HG03280 (cell line): ENCODE measurements around the gene FBLN5.
"Not testable (repeated sequence)": the region's sequence is repeated elsewhere in the genome, so short reads cannot be mapped to it uniquely, and the experiment has no call there.

ENCODE experiments used
- ATAC-seq: cut with Tn5 transposase; IDR thresholded peaks from one replicate; pipeline ENCODE4 v1.9.1; 2021; ENCODE audit warnings: mild to moderate bottlenecking, moderate library complexity; ENCODE audit not compliant: unreplicated experiment

Gene FBLN5

GRCh38 chr14:91869556-91869955, 77.9 kb downstream of the FBLN5 start:
- no peak for ATAC-seq

DNA sequence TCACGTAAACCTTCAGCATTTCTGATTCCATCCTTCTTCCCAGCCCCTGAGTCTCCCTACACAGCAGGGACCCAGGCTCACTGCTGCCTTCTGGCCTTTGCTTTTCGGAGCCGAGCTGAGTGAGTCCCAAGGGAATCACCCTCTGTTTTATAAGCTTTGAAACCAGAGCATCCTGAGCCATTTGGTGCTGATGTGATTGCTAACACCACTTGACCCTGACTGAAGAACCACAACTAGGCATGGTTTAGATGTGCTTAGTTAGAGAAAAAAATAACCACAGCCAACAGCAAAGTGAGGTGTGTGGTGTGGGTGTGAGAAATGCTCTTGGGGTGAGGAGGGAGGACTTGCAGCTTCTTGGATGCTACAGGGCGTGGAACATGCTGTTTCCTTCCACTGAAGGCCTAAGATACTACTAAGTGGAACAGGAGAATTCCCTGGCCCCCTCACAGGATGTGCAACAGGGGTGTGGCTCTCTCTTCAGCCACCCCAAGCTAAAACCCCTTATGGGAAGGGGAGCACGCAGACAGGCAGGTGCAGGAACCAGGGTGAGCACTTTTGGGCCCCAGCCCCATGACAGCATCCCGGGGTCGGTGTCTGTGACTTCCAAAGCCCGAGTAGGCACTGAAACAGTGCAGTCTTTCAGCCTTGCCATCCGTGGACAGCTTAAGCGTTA, 80.0 kb downstream of the FBLN5 start, which contains the start of gene TC2N:
Gene TC2N, minus strand, starts transcription at position 221 of the 673 bp plus-strand sequence. CDS start 53,767 bp downstream, outside the sequence.
- no peak for ATAC-seq

GRCh38 chr14:91866511-91867295, 80.8 kb downstream of the FBLN5 start:
- no peak for ATAC-seq

- ATAC-seq = no peak
These were observed 81.4 kb downstream of the FBLN5 start for GRCh38 chr14:91866061-91866460.

GRCh38 chr14:91862417-91862816, 85.1 kb downstream of the FBLN5 start:
- no peak for ATAC-seq

DNA sequence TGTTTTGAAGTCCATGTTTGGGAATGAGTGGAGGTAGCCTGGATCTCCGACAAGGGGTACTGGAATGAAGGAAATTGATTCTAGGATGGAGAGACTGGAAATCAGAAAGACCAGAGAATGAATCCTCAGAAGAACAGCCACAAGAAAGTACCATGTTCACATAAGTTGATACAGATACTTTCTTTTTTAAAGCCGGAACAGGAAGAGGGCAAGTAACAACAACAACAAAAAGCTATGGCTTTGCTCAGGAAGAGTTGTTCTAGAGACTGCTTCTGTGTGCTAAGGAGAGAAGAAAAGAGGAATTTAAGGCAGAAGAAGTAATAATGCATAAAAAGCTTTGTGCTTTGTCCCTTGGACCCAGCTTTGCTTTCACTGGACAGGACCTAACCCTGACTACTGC, 86.4 kb downstream of the FBLN5 start:
- no peak for ATAC-seq

- ATAC-seq = no peak
These were observed 87.3 kb downstream of the FBLN5 start for GRCh38 chr14:91860238-91860637.

DNA sequence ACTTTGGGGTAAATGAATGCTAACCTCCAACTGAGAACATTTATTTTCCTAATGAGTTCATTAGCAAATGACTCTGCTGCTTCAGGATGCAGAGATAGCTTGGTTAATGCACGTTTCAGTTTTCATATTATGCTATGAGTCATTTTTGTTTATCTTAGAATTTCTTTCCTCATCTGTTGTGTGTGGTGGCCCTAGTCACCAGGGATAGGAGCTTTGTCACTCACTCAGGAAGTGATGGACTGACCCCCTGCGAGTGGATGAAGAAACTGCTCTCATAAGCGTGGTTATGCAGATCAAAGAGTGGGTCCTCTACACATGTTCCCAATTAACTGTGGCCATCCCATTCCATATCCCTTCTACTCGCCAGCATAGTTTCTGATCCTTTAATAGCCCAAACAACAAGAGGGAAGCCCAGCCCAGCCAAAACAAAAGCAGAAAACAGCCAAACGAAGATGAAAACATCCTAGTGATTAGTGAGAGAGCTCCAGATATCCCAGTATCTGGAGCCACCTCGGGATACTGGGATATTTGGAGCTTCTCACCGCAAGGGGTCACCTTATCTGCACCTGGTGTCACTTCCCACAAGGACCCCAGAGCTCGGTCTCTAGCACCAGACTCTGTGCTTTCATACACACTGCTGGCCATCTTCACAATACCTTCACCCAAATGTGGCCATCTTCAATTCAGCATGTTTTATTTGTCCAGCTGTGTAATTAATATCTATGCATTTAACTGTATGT, 88.8 kb downstream of the FBLN5 start:
- peak; percentile 78 for ATAC-seq

DNA sequence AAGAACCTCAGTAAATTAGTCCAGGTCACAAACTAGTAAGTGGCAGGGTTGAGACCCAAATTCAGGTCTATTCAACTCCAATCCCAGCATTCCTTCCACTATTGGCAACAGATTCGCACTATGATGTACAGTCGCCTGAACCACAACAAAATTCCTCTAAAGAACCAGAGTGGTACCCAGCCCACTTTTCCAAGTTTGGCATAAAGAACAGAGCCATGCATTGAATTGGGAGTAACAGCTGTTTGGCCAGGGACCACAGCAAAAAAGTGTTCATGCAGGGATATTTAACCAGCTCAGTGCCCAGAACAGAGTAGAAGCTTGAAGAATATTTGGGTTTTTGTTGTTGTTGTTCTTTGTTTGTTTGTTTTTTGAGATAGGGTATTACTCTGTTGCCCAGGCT, 89.9 kb downstream of the FBLN5 start:
- no peak for ATAC-seq

- ATAC-seq = no peak
These were observed 93.1 kb downstream of the FBLN5 start for GRCh38 chr14:91854327-91854934.

DNA sequence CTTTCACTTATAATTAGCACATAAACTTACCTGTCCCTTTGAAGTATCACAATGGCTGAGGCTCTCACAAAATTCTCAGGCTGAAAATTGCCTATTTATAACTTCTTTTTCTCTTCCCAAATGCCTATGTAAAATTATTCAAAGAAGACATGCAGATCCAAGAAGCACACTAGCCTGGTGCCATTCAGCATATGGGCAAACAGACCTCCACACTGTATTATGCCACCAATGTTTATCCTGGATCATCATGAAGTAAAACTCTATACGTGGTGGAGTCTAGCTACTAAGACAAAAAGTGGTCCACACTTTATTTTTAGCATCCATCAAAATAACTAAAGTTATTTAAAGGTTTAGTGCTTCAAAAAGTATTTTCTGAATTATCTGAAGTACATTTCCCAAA, 95.9 kb downstream of the FBLN5 start:
- no peak for ATAC-seq

DNA sequence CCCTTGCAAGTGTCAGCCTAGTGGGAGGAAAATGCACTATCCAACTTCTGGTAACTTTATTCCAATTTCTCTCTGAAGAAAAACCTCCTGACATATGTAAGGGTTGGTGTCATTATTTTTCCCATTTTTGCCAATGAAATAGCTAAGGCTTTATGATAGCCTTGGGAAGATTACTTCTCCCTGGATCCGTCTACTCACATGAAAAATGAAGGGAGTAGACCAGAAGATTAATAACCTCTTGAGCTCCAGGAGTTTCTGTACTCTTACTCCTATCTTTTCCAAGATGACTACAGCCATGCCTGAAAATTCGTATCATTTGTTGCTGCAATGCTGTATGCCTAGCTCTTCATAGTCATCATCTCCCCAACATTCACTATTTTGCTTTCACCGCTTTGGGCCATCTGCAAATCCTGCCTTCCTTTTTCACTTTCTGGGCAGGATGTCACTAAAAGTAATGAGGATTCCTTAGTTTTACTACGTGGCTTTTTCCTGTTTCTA, 98.9 kb downstream of the FBLN5 start:
- ATAC-seq = no peak

DNA sequence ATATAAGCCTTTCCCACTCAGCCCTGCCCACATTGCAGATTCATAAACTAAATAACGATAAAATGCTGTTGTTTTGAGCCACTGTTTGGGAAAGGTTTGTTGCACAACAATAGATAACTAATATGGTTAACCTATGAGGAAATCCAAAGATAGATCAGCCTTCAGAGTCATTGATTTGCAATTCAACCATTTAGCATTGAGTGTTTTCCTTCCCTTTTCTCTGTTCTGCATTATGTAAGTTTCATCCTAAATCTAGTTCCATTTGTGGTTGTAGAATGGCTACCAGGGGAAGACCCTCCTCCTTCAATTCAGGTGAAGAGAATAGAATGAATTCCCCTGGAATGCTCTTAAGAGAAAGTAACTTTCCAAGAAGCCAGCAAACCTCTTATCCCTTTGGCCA, 99.8 kb downstream of the FBLN5 start:
- no peak for ATAC-seq

DNA sequence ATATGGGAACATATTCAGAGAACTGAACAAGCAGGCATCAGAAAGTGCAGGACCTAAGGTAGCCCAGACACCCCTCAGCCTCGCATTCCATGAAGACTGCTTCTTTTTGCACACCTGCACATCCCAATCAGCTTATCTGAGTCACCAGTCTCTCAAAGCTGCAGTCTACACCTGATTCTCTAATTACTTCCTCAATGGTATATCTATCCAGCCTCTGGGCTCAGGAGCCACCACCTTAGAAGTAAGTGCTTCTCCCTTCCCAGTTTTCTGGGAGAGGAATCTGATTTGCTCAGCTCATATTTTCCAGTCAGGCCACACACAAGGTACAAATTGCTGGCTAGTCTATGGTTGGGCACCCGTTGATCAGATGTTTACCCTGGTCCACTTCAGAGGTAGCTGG, 101.8 kb downstream of the FBLN5 start:
- no peak for ATAC-seq

- not testable (repeated sequence) for ATAC-seq
These were observed 102.4 kb downstream of the FBLN5 start for GRCh38 chr14:91845056-91845455.

DNA sequence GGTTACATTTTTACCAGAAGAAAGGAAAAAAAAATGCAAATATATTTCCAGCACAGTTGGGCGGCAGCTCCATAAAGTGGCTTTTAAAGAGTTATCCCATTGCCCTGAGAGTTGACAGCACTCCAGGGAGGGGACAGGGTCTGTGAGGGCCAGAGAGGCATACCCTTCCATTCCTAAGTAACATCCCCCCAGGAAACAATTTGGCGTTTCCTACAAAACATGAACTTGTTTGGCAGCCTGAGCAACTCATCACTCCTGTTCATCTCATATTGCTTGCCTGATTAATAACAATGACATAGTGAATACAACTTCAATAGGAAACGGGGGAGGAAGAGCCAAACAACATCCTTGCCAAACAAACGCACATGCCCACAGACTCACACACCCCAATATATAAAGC, 103.5 kb downstream of the FBLN5 start:
- ATAC-seq = no peak

GRCh38 chr14:91843437-91843836, 104.1 kb downstream of the FBLN5 start:
- ATAC-seq = no peak

- ATAC-seq = no peak
These were observed 106.4 kb downstream of the FBLN5 start for GRCh38 chr14:91841065-91841464.

GRCh38 chr14:91839749-91840148, 107.7 kb downstream of the FBLN5 start:
- ATAC-seq = no peak

DNA sequence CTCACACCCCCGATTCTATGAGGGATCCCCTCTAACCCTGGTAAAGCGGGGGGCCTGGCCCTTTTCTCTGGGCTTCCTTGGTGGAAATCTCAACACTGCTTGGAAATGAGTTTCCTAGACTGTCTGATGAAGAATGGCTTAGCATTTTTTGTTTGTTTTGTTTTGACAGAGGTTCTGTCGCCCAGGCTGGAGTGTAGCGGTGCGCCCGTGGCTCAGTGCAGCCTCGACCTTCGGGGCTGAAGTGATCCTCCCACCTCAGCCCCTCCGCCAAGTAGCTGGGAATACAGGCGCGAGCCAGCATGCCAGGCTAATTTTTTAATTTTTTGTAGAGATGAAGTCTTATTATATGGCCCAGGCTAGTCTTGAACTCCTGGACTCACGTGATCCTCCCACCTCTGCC, 110.4 kb downstream of the FBLN5 start:
- no peak for ATAC-seq
